DMS153 (cell line): Measurements from ENCODE around the gene COG4.
A peak's percentile ranks its signal among the peaks of the same experiment; 100 is the strongest.
"Not testable (repeated sequence)": the region's sequence is repeated elsewhere in the genome, so short reads cannot be mapped to it uniquely, and the experiment has no call there.

Experiments used
- DNase-seq: peaks from one replicate; lab custom pipeline; 2025; lab: John Stamatoyannopoulos, UW

Gene COG4

GRCh38 chr16:70523076-70523742 is at the start of gene COG4:
Gene COG4, minus strand, starts transcription at chr16:70523554. Its CDS starts 11 bp downstream, at chr16:70523543.
- peak; percentile 78 for DNase-seq

GRCh38 chr16:70572926-70573270 is 49.5 kb upstream of the COG4 start:
- no peak for DNase-seq

GRCh38 chr16:70572050-70572925 is 48.9 kb upstream of the COG4 start:
- no peak for DNase-seq

GRCh38 chr16:70571623-70572022 is 48.3 kb upstream of the COG4 start:
- DNase-seq: no peak

GRCh38 chr16:70570967-70571570 is 47.7 kb upstream of the COG4 start:
- no peak for DNase-seq

- no peak for DNase-seq
Observed at GRCh38 chr16:70569752-70570151, 46.4 kb upstream of the COG4 start.

GRCh38 chr16:70568601-70569237 is 45.4 kb upstream of the COG4 start:
- no peak for DNase-seq

GRCh38 chr16:70565053-70565452 is 41.7 kb upstream of the COG4 start:
- DNase-seq: no peak

- DNase-seq: no peak
Observed at GRCh38 chr16:70563636-70564035, 40.3 kb upstream of the COG4 start.

GRCh38 chr16:70561623-70562022 is 38.3 kb upstream of the COG4 start:
- DNase-seq: no peak

GRCh38 chr16:70556063-70556462 is 32.7 kb upstream of the COG4 start:
- DNase-seq: no peak

- no peak for DNase-seq
Observed at GRCh38 chr16:70553645-70554044, 30.3 kb upstream of the COG4 start.

- DNase-seq: no peak
Observed at GRCh38 chr16:70552675-70553074, 29.3 kb upstream of the COG4 start.

GRCh38 chr16:70551788-70552187 is 28.4 kb upstream of the COG4 start:
- no peak for DNase-seq

- no peak for DNase-seq
Observed at GRCh38 chr16:70550082-70550481, 26.7 kb upstream of the COG4 start.

- DNase-seq: no peak
Observed at GRCh38 chr16:70548936-70549335, 25.6 kb upstream of the COG4 start.

- DNase-seq: no peak
Observed at GRCh38 chr16:70544548-70544947, 21.2 kb upstream of the COG4 start.

GRCh38 chr16:70540994-70541393 is 17.6 kb upstream of the COG4 start:
- DNase-seq: no peak

- no peak for DNase-seq
Observed at GRCh38 chr16:70534971-70535370, 11.6 kb upstream of the COG4 start.

GRCh38 chr16:70529954-70530353 is 6.6 kb upstream of the COG4 start:
- not testable (repeated sequence) for DNase-seq

- DNase-seq: no peak
Observed at GRCh38 chr16:70529051-70529777, 5.9 kb upstream of the COG4 start.
